NK-92 (cell line): ENCODE results near the gene FAIM.
"Not testable (repeated sequence)": the region's sequence is repeated elsewhere in the genome, so short reads cannot be mapped to it uniquely, and the experiment has no call there.

Source experiments
- DNase-seq: peaks from one replicate; lab custom pipeline; 2025; ENCODE audit not compliant: unreplicated experiment; lab: John Stamatoyannopoulos, UW

FAIM gene, protein sequence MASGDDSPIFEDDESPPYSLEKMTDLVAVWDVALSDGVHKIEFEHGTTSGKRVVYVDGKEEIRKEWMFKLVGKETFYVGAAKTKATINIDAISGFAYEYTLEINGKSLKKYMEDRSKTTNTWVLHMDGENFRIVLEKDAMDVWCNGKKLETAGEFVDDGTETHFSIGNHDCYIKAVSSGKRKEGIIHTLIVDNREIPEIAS

GRCh38 chr3:138608322-138609135 is at the start of gene FAIM:
FAIM (plus strand) TSS chr3:138608771; CDS start chr3:138619727, 10,956 bp downstream.
- DNase-seq: no peak

- no peak for DNase-seq
These were observed 49.4 kb upstream of the FAIM start for GRCh38 chr3:138559134-138559533.

GRCh38 chr3:138560501-138560900 is 48.1 kb upstream of the FAIM start:
- DNase-seq: no peak

DNA sequence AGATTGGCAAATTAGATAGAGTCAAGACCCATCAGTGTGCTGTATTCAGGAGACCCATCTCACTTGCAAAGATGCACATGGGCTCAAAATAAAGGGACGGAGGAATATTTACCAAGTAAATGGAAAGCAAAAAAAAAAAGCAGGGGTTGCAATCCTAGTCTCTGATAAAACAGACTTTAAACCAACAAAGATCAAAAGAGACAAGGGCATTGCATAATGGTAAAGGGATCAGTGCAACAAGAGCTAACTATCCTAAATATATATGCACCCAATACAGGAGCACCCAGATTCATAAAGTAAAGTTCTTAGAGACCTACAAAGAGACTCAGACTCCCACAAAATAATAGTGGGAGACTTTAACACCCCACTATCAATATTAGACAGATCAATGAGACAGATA is 45.7 kb upstream of the FAIM start:
- not testable (repeated sequence) for DNase-seq

DNA sequence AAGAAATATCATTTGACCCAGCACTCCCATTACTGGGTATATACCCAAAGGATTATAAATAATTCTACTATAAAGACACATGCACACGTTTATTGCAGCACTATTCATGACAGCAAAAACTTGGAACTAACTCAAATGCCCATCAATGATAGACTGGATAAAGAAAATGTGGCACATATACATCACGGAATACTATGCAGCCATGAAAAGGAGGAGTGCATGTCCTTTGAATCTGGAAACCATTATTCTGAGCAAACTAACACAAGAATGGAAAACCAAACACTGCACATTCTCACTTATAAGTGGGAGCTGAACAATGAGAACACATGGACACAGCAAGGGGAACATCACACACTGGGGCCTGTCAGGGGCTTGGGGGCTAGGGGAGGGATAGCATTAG is 42.3 kb upstream of the FAIM start:
- not testable (repeated sequence) for DNase-seq

- no peak for DNase-seq
These were observed 41.2 kb upstream of the FAIM start for GRCh38 chr3:138567403-138567802.

- DNase-seq: no peak
These were observed 39.5 kb upstream of the FAIM start for GRCh38 chr3:138569090-138569489.

- not testable (repeated sequence) for DNase-seq
These were observed 38.9 kb upstream of the FAIM start for GRCh38 chr3:138569624-138570023.

DNA sequence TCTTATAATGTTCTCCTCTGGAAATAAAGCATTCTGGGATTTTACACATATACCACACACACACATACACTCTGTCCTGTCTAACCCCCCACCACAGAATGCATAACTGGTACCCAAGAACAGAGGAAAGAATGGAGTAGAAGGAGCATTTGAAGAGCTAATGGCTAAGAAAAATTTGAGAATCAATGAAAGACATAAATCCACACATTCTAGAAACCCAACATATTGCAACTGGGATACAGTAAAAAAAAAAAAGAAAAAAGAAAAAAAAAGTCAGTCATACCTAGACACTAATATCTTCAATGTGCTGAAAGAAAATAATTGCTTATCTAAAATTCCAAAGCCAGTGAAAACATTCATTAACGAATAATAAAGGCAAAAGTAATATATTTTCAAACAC is 35.4 kb upstream of the FAIM start:
- DNase-seq: no peak

GRCh38 chr3:138578141-138578540 is 30.4 kb upstream of the FAIM start:
- no peak for DNase-seq

GRCh38 chr3:138578961-138579574 is 29.5 kb upstream of the FAIM start:
- no peak for DNase-seq

DNA sequence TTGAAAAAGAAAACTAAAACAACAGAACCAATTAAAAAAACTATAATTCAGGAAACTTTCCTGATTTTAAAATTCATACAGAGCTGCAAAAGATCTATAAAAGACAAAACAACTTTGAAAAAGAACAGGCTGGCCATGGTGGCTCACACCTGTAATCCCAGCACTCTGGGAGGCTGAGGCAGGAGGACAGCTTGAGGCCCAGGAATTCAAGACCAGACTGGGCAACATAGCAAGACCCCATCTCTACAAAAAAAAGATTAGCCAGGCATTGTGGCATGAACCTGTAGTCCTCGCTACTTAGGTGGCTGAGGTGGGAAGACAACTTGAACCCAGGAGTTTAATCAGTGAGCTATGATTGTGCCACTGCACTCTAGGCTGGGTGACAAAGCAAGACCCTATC is 21.2 kb upstream of the FAIM start:
- DNase-seq: no peak

- DNase-seq: no peak
These were observed 20.1 kb upstream of the FAIM start for GRCh38 chr3:138588445-138588844.

DNA sequence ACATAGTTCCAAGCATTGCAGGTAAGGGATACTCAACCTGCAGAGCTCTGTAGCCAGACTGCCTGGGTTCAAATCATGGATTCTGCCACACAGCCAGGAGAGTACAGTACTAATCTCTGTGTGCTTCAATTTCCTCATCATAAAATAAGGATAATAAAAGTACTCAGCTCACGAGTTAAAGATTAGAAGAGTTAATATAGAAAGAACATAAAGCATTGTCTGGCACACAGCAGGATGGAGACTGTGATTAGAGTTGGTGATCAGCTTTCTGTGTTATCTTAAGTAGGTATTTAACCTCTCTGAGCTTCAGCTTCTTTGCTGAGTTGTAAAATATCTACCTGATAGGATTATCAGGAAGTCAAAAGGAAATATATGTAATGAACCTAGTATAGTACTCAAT is 17.2 kb upstream of the FAIM start:
- no peak for DNase-seq

GRCh38 chr3:138593488-138594149 is 15.0 kb upstream of the FAIM start:
- no peak for DNase-seq

DNA sequence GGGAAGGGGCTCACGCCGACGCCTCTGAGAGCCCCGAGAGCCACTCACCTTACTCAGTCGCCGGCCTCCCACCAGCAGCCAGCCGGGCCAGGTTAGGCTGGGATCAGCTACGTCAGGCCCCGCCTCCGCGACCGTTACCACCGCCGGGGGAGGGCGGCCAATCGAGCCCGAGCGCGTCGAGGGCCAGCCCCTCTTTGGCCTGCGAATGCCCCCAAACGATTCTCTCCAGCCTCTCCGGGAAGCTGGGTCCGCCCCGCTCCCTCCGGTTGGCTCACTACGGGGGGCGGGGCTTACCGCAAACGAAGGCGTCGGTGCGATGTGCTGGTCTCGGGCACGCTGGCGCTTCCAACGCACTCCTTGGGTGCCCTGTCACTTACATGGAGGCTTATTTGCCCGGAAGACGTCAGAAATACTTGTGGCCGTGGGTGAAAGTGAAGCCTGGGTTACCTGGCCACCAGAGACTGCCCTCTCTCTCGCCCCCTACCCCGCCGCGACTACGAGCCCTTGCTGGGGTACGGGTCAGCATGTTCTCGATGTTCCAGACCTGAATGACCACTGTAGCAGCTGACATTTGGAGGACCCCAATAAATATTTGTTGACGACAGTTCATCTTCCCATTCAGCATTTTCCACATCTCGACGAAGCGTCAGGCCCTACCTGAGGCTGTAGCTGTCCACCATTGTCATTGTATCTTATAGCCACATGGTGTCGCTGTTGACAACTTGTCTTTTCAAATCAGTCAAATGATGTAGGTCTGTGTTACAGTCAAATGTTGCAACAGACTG is 14.2 kb upstream of the FAIM start, which contains the start of gene CEP70:
TSS of gene CEP70 (minus strand) at position 111 of the 785 bp plus-strand sequence. CDS start 21,333 bp downstream, outside the sequence.
- DNase-seq: no peak

DNA sequence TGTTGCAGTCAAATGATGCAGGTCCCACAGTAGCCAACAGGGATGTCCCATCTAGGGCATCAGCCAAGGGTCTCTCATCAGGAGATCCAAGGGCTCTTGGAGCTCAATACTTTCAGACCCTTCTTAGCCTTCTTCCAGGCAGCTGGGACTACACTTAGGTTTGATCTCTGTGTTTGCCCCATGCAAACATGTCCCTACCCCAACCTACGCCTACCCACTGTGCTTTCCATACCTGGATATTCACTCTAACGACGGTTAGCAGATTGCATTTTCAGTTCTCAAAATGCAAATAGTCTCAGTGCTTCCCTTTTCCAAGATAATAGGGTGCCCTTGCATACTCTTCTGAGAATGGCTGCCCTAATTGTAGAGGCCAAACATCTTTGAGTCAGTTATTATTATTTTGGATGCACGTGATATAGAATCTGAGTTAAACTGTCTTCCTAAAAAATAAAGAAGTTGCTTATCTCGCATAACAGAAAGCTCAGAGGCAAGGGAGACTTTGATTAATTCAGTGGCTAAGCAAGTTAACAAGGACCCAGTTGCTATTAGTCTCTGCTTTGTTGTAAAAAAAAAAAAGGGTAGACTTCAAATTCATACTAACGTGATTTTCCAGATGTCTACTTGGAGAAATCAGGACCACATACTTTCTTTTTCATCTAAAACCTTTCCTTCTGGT is 13.5 kb upstream of the FAIM start:
- DNase-seq: no peak

DNA sequence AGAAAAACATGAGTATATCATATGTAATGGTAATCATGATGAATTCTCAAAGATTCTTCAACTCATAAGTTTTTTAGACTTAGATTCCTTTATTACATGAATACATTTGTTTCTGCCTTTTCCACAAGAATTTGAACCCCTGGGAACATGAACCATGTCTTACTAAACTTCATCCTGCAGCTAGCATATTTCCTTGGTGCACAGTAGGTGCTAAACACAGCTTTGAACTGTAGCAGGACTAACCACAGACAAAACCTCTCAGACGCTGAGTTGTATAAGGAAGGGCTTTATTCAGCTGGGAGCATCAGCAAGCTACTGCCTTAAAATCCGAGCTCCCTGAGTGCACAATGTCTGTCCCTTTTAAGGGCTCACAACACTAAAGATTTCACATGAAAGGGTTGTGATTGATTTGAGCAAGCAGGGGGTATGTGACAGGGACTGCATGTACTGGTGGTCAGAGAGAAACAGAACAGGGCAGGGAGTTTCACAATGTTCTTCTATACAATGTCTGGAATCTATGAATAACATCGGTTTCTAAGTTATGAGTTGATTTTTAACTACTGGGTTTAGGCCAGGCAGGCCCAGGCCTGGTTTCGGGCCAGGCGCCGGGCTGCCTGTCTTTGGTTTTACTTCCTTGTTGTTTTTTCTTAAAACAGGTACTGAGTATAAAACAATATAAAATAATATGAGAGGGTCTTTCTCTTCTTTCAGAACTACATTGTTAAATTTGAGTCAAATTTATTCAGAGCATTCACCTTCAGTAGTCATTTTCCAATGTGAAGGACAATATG is 11.2 kb upstream of the FAIM start:
- DNase-seq: not testable (repeated sequence)

DNA sequence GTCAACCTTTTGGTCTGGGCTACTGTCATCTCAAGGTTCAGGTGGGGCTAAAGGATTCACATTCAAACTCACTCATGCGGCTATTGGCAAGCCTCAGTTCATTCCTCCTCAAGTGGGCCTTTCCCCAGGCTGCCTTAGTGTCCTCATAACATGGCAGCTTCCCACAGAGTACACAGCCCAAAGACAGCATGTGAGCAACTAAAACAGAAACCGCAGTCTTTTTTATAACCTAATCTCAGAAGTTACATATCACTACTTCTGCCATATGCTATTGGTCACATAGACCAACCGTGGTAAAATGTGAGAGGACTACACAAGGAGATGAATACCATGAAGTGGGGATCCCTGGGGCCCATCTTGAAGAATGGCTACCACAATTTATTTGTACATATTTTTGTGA is 10.0 kb upstream of the FAIM start:
- no peak for DNase-seq
